Subcutaneous abdominal adipose tissue (tissue), 5 donors: Measurements from ENCODE around the gene CTAGE1.

Experiments used
- H3K27ac ChIP-seq: one replicate; pipeline ENCODE4 v1.7.0; 2013; ENCODE audit warnings: low read depth, mild to moderate bottlenecking, inconsistent platforms, low read length, moderate library complexity
- H3K27me3 ChIP-seq, 5 donors: one replicate each; pipeline ENCODE4 v1.7.0; 2013; ENCODE audit warnings: low read length in 5 of 5, inconsistent platforms in 1 of 5; ENCODE audit not compliant: control insufficient read depth in 5 of 5, insufficient read depth in 4 of 5
- H3K36me3 ChIP-seq, 5 donors: one replicate each; pipeline ENCODE4 v1.7.0; 2013; ENCODE audit warnings: low read length in 5 of 5; ENCODE audit not compliant: control insufficient read depth in 5 of 5, insufficient read depth in 5 of 5
- H3K4me1 ChIP-seq, 5 donors: one replicate each; pipeline ENCODE4 v1.7.0; 2013; ENCODE audit warnings: low read length in 5 of 5, mild to moderate bottlenecking in 3 of 5, moderate library complexity in 1 of 5; ENCODE audit not compliant: control insufficient read depth in 5 of 5, insufficient read depth in 5 of 5
- H3K4me3 ChIP-seq, 5 donors: one replicate each; pipeline ENCODE4 v1.7.0; 2013; ENCODE audit warnings: low read length in 5 of 5, low read depth in 1 of 5
- H3K9ac ChIP-seq, 5 donors: one replicate each; pipeline ENCODE4 v1.7.0; 2013; ENCODE audit warnings: low read length in 5 of 5, mild to moderate bottlenecking in 4 of 5, moderate library complexity in 3 of 5
- H3K9me3 ChIP-seq, 5 donors: one replicate each; pipeline ENCODE4 v1.7.0; 2013; ENCODE audit warnings: low read length in 5 of 5; ENCODE audit not compliant: control insufficient read depth in 5 of 5
- donor health status: healthy.
- donor health status: healthy.
- donor health status: healthy.
- donor health status: healthy.
- donor health status: healthy.

The CTAGE1 gene, protein sequence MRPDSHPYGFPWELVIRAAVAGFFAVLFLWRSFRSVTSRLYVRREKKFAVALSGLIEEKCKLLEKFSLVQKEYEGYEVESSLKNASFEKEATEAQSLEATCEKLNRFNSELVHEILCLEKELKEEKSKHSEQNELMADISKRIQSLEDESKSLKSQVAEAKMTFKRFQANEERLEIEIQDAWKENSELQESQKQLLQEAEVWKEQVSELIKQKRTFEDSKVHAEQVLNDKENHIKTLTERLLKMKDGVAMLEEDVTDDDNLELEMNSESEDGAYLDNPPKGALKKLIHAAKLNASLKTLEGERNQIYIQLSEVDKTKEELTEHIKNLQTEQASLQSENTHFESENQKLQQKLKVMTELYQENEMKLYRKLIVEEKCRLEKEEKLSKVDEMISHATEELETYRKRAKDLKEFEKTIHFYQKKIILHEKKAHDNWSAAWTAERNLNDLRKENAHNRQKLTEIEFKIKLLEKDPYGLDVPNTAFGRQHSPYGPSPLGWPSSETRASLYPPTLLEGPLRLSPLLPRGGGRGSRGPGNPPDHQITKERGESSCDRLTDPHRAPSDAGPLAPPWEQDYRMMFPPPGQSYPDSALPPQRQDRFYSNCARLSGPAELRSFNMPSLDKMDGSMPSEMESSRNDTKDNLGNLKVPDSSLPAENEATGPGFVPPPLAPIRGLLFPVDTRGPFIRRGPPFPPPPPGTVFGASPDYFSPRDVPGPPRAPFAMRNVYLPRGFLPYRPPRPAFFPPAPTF

DNA sequence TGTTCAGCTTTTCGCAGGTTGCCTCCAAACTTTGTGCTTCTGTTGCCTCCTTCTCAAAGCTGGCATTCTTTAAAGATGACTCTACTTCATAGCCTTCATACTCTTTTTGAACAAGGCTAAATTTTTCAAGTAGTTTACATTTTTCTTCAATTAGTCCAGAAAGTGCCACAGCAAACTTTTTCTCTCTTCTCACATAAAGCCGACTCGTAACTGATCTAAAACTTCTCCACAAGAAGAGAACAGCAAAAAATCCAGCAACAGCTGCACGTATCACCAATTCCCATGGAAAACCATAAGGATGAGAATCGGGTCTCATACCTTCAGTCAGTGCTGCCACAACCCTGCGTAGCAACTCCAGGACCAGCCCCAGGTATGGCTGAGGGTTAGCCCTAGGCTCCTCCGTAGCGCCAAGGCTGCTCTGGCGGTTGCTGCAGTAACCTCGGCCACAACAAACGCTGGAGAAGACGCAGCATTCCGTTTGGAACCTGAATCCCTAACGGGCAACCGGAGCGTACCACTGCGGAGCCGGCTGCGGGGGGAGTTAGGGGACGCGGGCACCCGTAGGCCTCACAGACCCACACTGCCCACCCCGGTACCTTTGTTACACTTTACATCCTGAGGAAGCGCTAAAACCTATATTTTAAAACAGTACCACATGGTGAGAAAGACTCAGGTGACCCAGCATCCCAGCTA is at the start of gene CTAGE1:
CTAGE1 (minus strand) TSS at position 420 of the 693 bp plus-strand sequence; CDS start at position 316, 104 bp downstream.
- Histone ChIP-seq H3K27ac (no peak within 1 kb of the TSS), H3K4me1 (peaks cover 0 to 2% (median under 1%) of the 10 kb centered on the region in 5 donors), H3K36me3 (no peaks in the 10 kb centered on the region), H3K27me3 (peaks cover 0 to 3% (median 0%) of the 10 kb centered on the region in 5 donors), H3K9me3 (peaks cover 0 to 4% (median 0%) of the 10 kb centered on the region in 5 donors), H3K9ac (no peak within 1 kb of the TSS), H3K4me3 (no peak within 1 kb of the TSS)

DNA sequence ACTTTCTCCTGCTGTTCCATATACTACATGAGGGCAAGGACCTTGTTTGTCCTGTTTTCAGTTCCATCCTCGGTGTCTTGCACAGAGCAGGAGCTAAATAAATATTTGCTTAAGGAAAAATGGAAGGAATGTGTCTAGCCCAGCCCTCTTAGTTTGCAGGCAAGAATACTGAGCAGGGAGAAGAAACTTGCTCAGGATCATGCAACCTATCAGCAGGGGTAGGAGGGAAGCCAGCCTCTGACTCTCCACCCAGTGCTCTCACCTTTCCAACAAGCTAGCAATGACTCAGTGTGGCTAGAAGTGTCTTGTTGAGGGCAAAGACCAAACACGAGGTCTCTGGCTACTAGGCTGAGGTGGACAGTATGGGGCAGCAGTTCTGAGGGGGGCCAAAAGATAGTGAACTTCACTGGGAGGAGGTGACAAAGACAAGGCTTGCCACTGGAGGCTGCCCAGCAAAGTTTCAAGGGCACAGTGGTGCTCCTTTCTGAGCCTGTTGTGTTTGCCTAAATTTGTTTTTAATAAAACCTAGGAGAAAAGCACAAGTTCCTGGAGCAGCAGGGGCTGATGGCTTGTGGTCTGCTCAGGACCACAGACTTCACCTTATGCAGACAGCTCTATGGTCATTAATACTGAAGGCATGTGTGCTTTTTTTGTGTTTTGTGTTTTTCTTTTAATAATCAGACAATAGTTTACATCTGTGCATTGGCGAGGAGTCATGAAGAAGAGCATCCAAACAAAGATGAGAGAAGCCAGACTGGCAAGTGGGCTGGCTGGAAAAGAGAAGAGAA is 49.1 kb upstream of the CTAGE1 start:
- no peak overlapping the region for H3K27ac ChIP-seq
- peaks cover 0 to 3% (median 0%) of the 10 kb centered on the region in 5 donors for H3K9me3 ChIP-seq
- H3K4me1 ChIP-seq = peaks cover 7 to 26% (median 20%) of the 10 kb centered on the region in 5 donors
- H3K27me3 ChIP-seq = peaks cover 0 to 11% (median 0%) of the 10 kb centered on the region in 5 donors
- H3K9ac ChIP-seq = no peak overlapping the region
- no peaks in the 10 kb centered on the region for H3K36me3 ChIP-seq
- no peak overlapping the region for H3K4me3 ChIP-seq

DNA sequence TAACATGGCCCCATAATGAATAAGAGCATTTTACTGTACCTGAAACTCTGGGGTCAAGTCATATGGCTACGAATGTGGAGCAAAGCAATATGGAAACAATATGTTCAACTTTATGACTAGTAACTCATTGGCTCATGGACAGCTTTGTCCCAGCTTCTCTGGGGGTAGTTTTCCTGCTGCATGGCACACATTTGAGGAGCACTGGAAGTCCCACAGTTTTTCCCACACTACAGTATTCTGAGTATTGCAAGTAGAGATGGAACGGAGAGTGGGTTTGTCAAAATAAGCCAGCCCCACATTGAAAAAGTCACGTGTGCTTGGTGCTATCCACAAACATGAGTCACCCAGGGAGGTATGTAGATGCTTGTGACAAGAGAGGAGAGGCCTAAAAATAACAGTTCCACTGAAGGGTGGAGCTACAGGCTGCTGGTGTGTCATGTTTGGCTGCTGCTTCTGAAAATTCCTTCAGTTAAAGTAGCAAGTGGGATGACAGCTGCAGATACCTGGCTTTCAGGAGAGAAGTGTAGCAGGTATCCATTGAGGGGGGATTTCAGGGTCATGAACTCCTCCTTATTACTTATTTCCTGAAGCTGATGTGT is 48.2 kb upstream of the CTAGE1 start:
- Histone ChIP-seq H3K36me3 (no peaks in the 10 kb centered on the region), H3K27ac (no peak overlapping the region), H3K9me3 (peaks cover 0 to 3% (median 0%) of the 10 kb centered on the region in 5 donors), H3K4me1 (peaks cover 4 to 18% (median 12%) of the 10 kb centered on the region in 5 donors), H3K27me3 (peaks cover 0 to 11% (median 0%) of the 10 kb centered on the region in 5 donors), H3K4me3 (no peak overlapping the region), H3K9ac (no peak overlapping the region)

DNA sequence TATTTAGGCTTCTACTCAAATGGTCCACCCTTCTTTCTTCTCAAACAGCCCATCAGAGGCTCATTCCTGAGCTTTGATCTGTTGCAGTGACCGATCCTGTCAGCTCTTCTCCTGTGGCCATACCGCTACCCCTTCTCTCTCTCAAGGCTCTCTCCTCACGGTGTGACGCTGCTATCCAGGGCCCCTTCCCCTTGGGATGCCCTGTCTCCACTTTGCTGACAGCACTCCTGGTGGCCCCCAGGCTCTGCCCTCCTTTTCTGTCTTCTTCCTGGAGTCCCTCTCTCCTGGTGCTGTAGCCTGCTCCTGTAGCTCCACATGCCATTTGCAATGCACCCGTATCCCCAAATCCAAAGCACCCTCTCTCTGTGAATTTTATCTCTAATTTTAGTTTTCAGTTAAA is 45.4 kb upstream of the CTAGE1 start:
- Histone ChIP-seq H3K27me3 (peaks cover 0 to 9% (median 0%) of the 10 kb centered on the region in 5 donors), H3K36me3 (no peaks in the 10 kb centered on the region), H3K4me1 (peaks cover 0 to 17% (median 8%) of the 10 kb centered on the region in 5 donors), H3K27ac (no peak overlapping the region), H3K4me3 (no peak overlapping the region), H3K9me3 (no peaks in the 10 kb centered on the region), H3K9ac (no peak overlapping the region)

DNA sequence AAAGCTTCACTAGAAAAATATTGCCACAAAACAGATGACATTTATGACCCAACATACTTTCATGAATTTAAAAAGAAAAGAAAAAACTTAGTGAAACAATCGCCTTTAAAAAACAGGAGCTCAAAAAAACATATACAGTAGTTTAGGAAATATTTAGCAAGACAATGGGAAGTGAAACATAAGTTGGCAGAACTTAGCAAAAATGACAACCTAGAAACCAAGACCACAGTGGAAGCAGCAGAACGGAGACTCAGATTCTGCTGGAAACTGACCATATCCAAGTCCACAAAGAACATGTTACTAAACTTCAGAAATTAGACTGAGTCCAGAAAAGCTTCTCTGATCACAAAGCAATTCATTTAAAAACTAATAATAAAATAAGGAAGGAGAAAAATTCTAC is 41.8 kb upstream of the CTAGE1 start:
- H3K27me3 ChIP-seq = peaks cover 0 to 7% (median 0%) of the 10 kb centered on the region in 5 donors
- H3K4me3 ChIP-seq = no peak overlapping the region
- H3K36me3 ChIP-seq = no peaks in the 10 kb centered on the region
- H3K27ac ChIP-seq = no peak overlapping the region
- H3K9me3 ChIP-seq = no peaks in the 10 kb centered on the region
- H3K4me1 ChIP-seq = no peaks in the 10 kb centered on the region
- H3K9ac ChIP-seq = no peak overlapping the region

DNA sequence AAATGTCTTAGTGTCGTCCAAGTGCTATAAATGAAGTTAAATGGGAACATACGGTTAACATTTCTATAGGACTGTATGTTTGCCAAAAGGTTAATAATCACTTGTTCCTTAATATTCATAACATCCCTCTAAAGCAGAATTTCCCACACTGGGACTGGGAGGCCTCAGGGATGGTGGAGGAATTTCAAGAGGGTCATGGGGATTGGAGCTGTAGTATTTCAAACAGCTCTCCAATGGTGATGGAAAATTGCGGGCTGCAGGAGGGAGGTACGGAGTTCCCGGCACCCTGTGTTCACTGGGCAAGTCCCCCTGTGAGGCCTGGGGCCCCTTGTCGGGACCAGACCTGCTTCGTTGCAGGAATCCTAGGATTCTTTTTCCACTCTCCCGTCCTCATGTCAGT is 39.8 kb upstream of the CTAGE1 start:
- H3K9me3 ChIP-seq = no peaks in the 10 kb centered on the region
- no peak overlapping the region for H3K27ac ChIP-seq
- no peak overlapping the region for H3K4me3 ChIP-seq
- peaks cover 0 to 5% (median 0%) of the 10 kb centered on the region in 5 donors for H3K4me1 ChIP-seq
- H3K36me3 ChIP-seq = no peaks in the 10 kb centered on the region
- H3K27me3 ChIP-seq = peaks cover 0 to 7% (median 2%) of the 10 kb centered on the region in 5 donors
- no peak overlapping the region for H3K9ac ChIP-seq

DNA sequence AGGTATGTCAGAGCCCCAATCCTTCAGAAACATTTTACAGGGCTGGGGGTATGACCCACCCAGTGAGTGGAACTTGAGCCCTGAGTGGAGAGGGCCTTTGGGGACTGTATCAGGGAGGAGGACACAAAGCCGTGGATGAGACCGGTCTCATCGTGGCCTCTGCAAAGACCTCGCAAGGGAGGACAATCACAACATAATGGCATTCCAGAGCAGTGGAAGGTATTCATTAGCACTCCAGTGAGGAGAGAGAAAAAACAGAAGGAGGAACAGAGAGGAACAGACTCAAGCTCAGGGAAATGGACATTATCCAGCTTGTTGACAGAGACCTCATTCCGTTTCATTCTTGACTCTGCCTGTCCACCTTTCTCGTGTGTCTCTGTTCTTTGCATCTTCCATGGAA is 38.8 kb upstream of the CTAGE1 start:
- Histone ChIP-seq H3K36me3 (no peaks in the 10 kb centered on the region), H3K9me3 (no peaks in the 10 kb centered on the region), H3K4me1 (peaks cover 0 to 11% (median 4%) of the 10 kb centered on the region in 5 donors), H3K27ac (no peak overlapping the region), H3K4me3 (no peak overlapping the region), H3K9ac (no peak overlapping the region), H3K27me3 (peaks cover 0 to 7% (median 2%) of the 10 kb centered on the region in 5 donors)

DNA sequence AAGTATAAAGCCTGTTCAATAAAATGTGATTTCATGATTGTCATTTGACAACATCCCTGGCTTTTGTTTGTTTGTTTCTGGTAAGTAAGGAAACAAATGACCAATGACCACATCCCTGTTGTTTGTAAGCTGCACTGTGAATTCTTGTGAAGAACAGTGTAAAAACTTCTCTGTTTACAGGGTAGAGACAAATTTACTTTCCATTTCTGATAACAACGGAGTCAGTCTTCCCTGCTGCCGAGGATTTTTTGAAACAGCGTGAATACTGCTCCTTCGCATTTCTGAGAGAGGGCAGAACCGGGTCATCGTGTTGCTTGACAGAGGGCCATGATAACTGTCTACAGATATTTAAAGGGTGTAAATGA is 38.4 kb upstream of the CTAGE1 start:
- no peak overlapping the region for H3K4me3 ChIP-seq
- H3K4me1 ChIP-seq = peaks cover 0 to 11% (median 4%) of the 10 kb centered on the region in 5 donors
- peaks cover 0 to 7% (median 2%) of the 10 kb centered on the region in 5 donors for H3K27me3 ChIP-seq
- H3K27ac ChIP-seq = no peak overlapping the region
- no peaks in the 10 kb centered on the region for H3K36me3 ChIP-seq
- H3K9ac ChIP-seq = no peak overlapping the region
- H3K9me3 ChIP-seq = no peaks in the 10 kb centered on the region
